PFSK-1 (cell line): Measurements from ENCODE around the gene ZIC1.

Source experiments
- FOXP2 ChIP-seq: optimal IDR thresholded peaks from 2 replicates; pipeline ENCODE3; 2011; ENCODE audit warnings: borderline replicate concordance, control low read depth, inconsistent platforms; ENCODE audit not compliant: insufficient read depth; ENCODE audit errors: extremely low read length, extremely low read depth
- POLR2AphosphoS5 ChIP-seq: IDR thresholded peaks from 2 replicates; pipeline ENCODE4 v1.6.1; 2012; ENCODE audit warnings: low read depth, mild to moderate bottlenecking, control low read depth, low read length, moderate library complexity
- REST ChIP-seq, 2 experiments: IDR thresholded peaks; 2 replicates each; pipeline versions ENCODE4 v1.6.1 to v1.8.0; 2011 to 2012; ENCODE audit warnings: low read depth in 2 of 2, low read length in 2 of 2, control low read depth in 1 of 2, inconsistent platforms in 1 of 2, mild to moderate bottlenecking in 1 of 2, moderate library complexity in 1 of 2; ENCODE audit not compliant: insufficient read depth in 1 of 2
- SIN3A ChIP-seq: IDR thresholded peaks from 2 replicates; pipeline ENCODE4 v1.6.1; 2012; ENCODE audit warnings: mild to moderate bottlenecking, low read length, moderate library complexity, borderline replicate concordance; ENCODE audit not compliant: insufficient read depth
- TAF1 ChIP-seq: IDR thresholded peaks from 2 replicates; pipeline ENCODE4 v1.6.1; 2012; ENCODE audit warnings: low read length, control low read depth, borderline replicate concordance; ENCODE audit not compliant: insufficient read depth

- TF ChIP-seq REST (IDR thresholded peaks at IDR 0.05; ENCODE audit: insufficient read depth in 1 of 2, low read depth in 2 of 2, low read length in 2 of 2) = no peak
- no peak for TF ChIP-seq SIN3A
- TF ChIP-seq POLR2AphosphoS5 = no peak
- TF ChIP-seq TAF1 = no peak
- no peak for TF ChIP-seq FOXP2
These were observed 4.3 kb upstream of the ZIC1 start for GRCh38 chr3:147404800-147405230.
